Activated naive CD4-positive, alpha-beta T cell treated with anti-CD3 and anti-CD28 coated beads, Interleukin-2, amount 10 ng/mL, durations not matched to agents 7 days and 5 days (primary cell): Measurements from ENCODE around the gene PCMT1.

Experiments used
- CTCF ChIA-PET: fragments of 350-600 bp; sonication (Branson Sonifier 250); formaldehyde crosslinking; loops from one replicate; lab custom pipeline; 2021; ENCODE audit warnings: antibody characterized with exemption; lab: Charles Lee
- DNase-seq: peaks from one replicate; pipeline ENCODE4 v3.0.0-alpha.2; 2020
- H3K27ac Mint-ChIP-seq: one replicate; pipeline ENCODE4 v1.8.0; 2021; ENCODE audit warnings: mild to moderate bottlenecking, moderate library complexity, mixed read lengths
- H3K27me3 Mint-ChIP-seq: one replicate; pipeline ENCODE4 v1.8.0; 2021; ENCODE audit warnings: mild to moderate bottlenecking, mixed read lengths
- H3K36me3 Mint-ChIP-seq: one replicate; pipeline ENCODE4 v1.8.0; 2021; ENCODE audit warnings: mixed read lengths
- H3K4me1 Mint-ChIP-seq: one replicate; pipeline ENCODE4 v1.8.0; 2021; ENCODE audit warnings: mixed read lengths
- H3K4me3 Mint-ChIP-seq: one replicate; pipeline ENCODE4 v1.8.0; 2021; ENCODE audit warnings: mild to moderate bottlenecking, moderate library complexity, mixed read lengths
- H3K9me3 Mint-ChIP-seq: one replicate; pipeline ENCODE4 v1.8.0; 2021; ENCODE audit warnings: mixed read lengths

Gene PCMT1

DNA sequence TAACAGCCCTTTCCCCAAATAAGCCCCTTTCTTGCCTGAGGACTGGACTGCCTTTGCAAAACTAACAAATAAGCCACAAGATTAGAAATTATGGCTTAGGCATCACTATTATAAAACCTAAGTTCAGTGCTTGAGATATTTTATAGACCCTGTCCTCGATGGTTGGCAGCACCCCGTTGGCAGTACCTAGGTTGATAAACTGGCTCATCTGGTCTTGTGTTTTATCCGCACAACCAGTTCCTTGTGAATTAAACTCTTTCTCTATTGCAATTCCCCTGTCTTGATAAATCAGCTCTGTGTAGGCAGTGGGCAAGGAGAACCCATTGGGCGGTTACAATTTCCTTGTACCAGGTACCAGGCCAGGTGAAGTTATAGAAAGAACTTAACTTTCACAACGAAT lies 108.0 kb downstream of the PCMT1 start:
- Mint-ChIP-seq H3K9me3 (no peaks in the 10 kb centered on the region), H3K36me3 (no peaks in the 10 kb centered on the region), H3K27ac (no peak overlapping the region), H3K4me3 (no peak overlapping the region), H3K27me3 (peaks cover 31% of the 10 kb centered on the region), H3K4me1 (peaks cover 27% of the 10 kb centered on the region)
- CTCF ChIA-PET: interaction anchor here (0.6 kb wide), 1 partner anchor 21 kb away, joined by 4 read pairs; no protein-coding TSS in a partner anchor
- no peak for DNase-seq

GRCh38 chr6:149859368-149859767 lies 109.8 kb downstream of the PCMT1 start:
- peaks cover 23% of the 10 kb centered on the region for H3K4me1 Mint-ChIP-seq
- CTCF ChIA-PET: interaction anchor here (3.4 kb wide), 1 partner anchor 19 kb away, joined by 12 read pairs; no protein-coding TSS in a partner anchor
- H3K27me3 Mint-ChIP-seq: peaks cover 37% of the 10 kb centered on the region
- H3K27ac Mint-ChIP-seq: no peak overlapping the region
- no peaks in the 10 kb centered on the region for H3K36me3 Mint-ChIP-seq
- no peak overlapping the region for H3K4me3 Mint-ChIP-seq
- no peak for DNase-seq
- no peaks in the 10 kb centered on the region for H3K9me3 Mint-ChIP-seq

GRCh38 chr6:149859938-149860337 lies 110.4 kb downstream of the PCMT1 start:
- no peak overlapping the region for H3K4me3 Mint-ChIP-seq
- CTCF ChIA-PET: interaction anchor here (1.8 to 3.4 kb wide), 2 partner anchors 12 to 20 kb away, joined by 3 to 12 read pairs; no protein-coding TSS in a partner anchor

DNA sequence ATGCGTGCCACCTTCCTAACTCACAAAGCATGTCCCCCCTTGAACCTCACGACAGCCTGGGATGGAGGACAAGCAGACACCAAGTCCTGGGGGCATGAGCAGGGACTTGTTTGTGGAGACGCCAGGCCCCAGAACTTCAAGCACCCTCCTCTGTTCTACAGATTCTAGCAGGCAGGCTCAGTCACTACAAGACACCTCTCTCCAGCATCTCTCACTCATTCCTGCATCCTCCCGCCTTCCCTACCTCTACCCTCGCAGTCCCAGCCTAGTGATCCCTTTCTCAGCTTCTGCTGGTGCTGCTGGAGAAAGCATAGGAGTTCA lies 110.9 kb downstream of the PCMT1 start:
- CTCF ChIA-PET: interaction anchor here (1.8 to 3.4 kb wide), 2 partner anchors 13 to 20 kb away, joined by 3 to 12 read pairs; no protein-coding TSS in a partner anchor
- Mint-ChIP-seq H3K27me3 (peaks cover 30% of the 10 kb centered on the region), H3K9me3 (no peaks in the 10 kb centered on the region), H3K4me1 (peaks cover 19% of the 10 kb centered on the region), H3K27ac (no peak overlapping the region), H3K36me3 (no peaks in the 10 kb centered on the region), H3K4me3 (no peak overlapping the region)
- DNase-seq: no peak

More at GRCh38 chr6:149859938-149860337, 110.4 kb downstream of the PCMT1 start:
- Mint-ChIP-seq H3K9me3 (no peaks in the 10 kb centered on the region), H3K27me3 (peaks cover 32% of the 10 kb centered on the region), H3K36me3 (no peaks in the 10 kb centered on the region), H3K4me1 (peaks cover 20% of the 10 kb centered on the region), H3K27ac (no peak overlapping the region)
- no peak for DNase-seq
